Activated CD8-positive, alpha-beta memory T cell treated with anti-CD3 and anti-CD28 coated beads, Interleukin-2, amount 50 U/mL, for 1 hour (primary cell): Measurements from ENCODE around the gene ALDH1A1.
"Not testable (repeated sequence)": the region's sequence is repeated elsewhere in the genome, so short reads cannot be mapped to it uniquely, and the experiment has no call there.

Experiments
- DNase-seq: peaks from one replicate; pipeline ENCODE4 v3.0.0-alpha.2; 2020; ENCODE audit errors: extremely low read depth

ALDH1A1 gene

GRCh38 chr9:72896439-72896838 is 56.4 kb downstream of the ALDH1A1 start:
- no peak for DNase-seq

- no peak for DNase-seq
These were observed 57.7 kb downstream of the ALDH1A1 start for GRCh38 chr9:72895122-72895521.

GRCh38 chr9:72894342-72894741 is 58.5 kb downstream of the ALDH1A1 start:
- no peak for DNase-seq

- no peak for DNase-seq
These were observed 59.4 kb downstream of the ALDH1A1 start for GRCh38 chr9:72893437-72893836.

GRCh38 chr9:72891043-72891442 is 61.8 kb downstream of the ALDH1A1 start:
- no peak for DNase-seq

- no peak for DNase-seq
These were observed 63.9 kb downstream of the ALDH1A1 start for GRCh38 chr9:72888943-72889342.

- DNase-seq, result no peak
These were observed 64.8 kb downstream of the ALDH1A1 start for GRCh38 chr9:72888067-72888466.

GRCh38 chr9:72886386-72886785 is 66.5 kb downstream of the ALDH1A1 start:
- no peak for DNase-seq

- no peak for DNase-seq
These were observed 68.3 kb downstream of the ALDH1A1 start for GRCh38 chr9:72884508-72884907.

- no peak for DNase-seq
These were observed 69.0 kb downstream of the ALDH1A1 start for GRCh38 chr9:72883875-72884274.

GRCh38 chr9:72882117-72882775 is 70.6 kb downstream of the ALDH1A1 start:
- DNase-seq, result no peak

- no peak for DNase-seq
These were observed 72.0 kb downstream of the ALDH1A1 start for GRCh38 chr9:72880821-72881220.

- DNase-seq, result no peak
These were observed 77.6 kb downstream of the ALDH1A1 start for GRCh38 chr9:72875221-72875620.

GRCh38 chr9:72874344-72874743 is 78.5 kb downstream of the ALDH1A1 start:
- DNase-seq, result no peak

- no peak for DNase-seq
These were observed 79.4 kb downstream of the ALDH1A1 start for GRCh38 chr9:72873456-72873855.

GRCh38 chr9:72872718-72873117 is 80.1 kb downstream of the ALDH1A1 start:
- DNase-seq, result no peak

- DNase-seq, result no peak
These were observed 81.2 kb downstream of the ALDH1A1 start for GRCh38 chr9:72871685-72872084.

GRCh38 chr9:72864327-72864726 is 88.5 kb downstream of the ALDH1A1 start:
- DNase-seq, result no peak

GRCh38 chr9:72863456-72864094 is 89.3 kb downstream of the ALDH1A1 start:
- DNase-seq, result no peak

- not testable (repeated sequence) for DNase-seq
These were observed 90.1 kb downstream of the ALDH1A1 start for GRCh38 chr9:72862788-72863187.

GRCh38 chr9:72858089-72858912 is 94.6 kb downstream of the ALDH1A1 start:
- DNase-seq, result no peak

- DNase-seq, result no peak
These were observed 95.2 kb downstream of the ALDH1A1 start for GRCh38 chr9:72857624-72857996.
